Mammary epithelial cell (primary cell): ENCODE data around the gene HSPA1A.

ENCODE experiments used
- CTCF ChIP-seq, 2 donors: IDR thresholded peaks in 1 of 2; conservative IDR thresholded peaks in 1 of 2; 2 replicates each; pipeline ENCODE4 v1.5.1; 2011 to 2012; ENCODE audit warnings: inconsistent platforms in 2 of 2, low read length in 2 of 2, mild to moderate bottlenecking in 2 of 2, control low read depth in 1 of 2, low read depth in 1 of 2; ENCODE audit not compliant: insufficient read depth in 1 of 2; ENCODE audit errors: extremely low read depth in 1 of 2
- EZH2 ChIP-seq: IDR thresholded peaks from 2 replicates; pipeline ENCODE4 v1.6.1; 2012; ENCODE audit warnings: low read length, inconsistent platforms, borderline replicate concordance

DNA sequence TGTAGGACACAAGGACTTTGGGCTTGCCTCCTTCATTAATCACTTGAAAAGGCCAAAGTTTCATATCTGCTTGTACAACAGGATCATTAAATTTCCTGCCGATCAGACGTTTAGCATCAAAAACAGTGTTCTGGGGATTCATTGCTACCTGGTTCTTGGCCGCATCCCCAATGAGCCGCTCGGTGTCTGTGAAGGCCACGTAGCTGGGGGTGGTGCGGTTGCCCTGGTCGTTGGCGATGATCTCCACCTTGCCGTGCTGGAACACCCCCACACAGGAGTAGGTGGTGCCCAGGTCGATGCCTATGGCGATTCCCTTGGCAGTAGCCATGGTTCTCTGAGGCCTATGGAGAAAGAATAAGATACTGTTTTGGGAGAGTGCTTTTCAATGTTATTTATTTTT lies 3.7 kb upstream of the HSPA1A start:
- TF ChIP-seq EZH2 (no peak), CTCF (conservative IDR thresholded peaks at IDR 0.05 in 1 of 2, IDR thresholded peaks at IDR 0.05 in 1 of 2; ENCODE audit: extremely low read depth in 1 of 2, insufficient read depth in 1 of 2, low read depth in 1 of 2, low read length in 2 of 2) (no peak)
